ENCODE measurements around the gene GAMT.

The GAMT gene

GRCh38 chr19:1349211-1349610 lies 52.1 kb downstream of the GAMT start:
- DNase-seq: no peak

Measured in nucleus accumbens (tissue), 56 donors.